DMS53 (cell line): ENCODE measurements around the gene LDLRAD4.

Experiments
- DNase-seq: peaks from one replicate; lab custom pipeline; 2025; lab: John Stamatoyannopoulos, UW

The LDLRAD4 gene

DNA sequence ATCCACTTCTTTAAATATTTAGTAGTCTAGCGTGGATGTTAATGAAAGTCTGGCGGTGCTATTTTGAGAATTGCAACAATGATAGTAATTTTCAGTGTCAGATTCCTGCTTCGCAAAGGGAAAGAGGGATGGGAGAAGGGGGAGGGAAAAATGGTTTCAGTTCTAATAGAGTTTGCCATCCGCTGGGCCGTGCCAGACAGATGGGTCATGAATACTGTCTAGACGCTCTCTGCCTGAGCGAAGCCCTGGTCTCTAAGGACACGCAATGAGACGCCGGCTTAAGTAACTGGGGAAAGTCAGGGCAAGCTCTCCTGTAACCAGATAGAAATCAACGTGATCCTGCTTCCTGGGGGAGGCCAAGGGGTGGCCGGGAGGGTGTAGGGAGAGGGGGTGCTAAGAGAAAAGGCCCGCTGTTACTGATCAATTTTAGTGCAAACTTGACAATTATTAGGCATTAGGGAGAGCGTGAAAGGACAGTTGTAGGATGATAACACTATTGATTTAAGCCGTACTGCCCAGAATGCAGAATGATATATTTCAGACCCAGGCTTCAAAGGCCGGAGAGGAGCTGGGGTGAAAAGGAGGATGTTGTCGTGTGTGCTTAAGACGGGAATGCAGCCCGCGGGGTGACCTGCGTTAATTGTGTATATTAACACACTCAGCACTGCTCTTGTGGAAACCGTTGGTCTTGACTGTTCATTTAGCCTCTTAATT is 229.2 kb downstream of the LDLRAD4 start:
- DNase-seq = no peak

DNA sequence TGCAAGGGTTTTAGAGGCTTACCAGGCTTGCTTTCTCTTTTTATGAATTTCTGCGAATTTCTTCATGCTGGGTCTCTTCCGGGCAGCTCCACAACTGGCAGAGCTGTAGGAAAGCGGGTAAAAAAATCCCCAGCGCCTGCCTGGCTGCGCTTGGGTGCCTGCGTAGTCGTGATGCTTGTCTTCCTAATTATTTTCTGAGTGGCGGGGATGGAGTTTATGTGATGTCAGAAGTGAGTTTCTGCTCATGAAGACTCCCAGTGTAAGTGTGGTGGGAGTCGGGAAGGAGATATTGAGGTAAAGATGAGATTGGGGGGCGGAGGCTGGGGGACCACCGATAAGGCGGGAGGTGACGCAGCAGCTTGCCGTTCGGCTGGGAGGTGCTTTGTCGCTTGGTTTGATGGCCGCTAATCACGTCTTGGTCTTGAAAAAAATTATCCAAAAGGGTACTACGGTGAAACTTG is 229.8 kb downstream of the LDLRAD4 start:
- DNase-seq = no peak

DNA sequence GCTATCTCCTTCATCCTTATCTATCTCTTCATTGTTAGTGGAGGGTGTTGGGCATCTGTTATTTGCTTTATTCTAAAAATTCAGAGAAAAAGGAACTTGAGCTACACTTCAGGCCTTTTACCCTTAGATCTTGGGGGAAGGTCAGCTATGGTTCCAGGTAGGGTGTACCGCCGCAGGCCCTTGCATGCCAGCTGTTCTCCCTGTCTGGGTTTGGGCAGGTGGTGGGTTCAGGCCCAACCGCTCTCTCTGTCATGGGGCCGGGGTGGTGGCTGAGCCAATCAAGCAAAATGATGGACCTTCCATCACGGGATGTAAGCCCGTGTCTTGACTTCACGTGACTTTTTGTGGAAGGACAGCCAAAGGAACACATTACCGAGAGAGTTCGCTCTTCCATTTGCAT is 231.1 kb downstream of the LDLRAD4 start:
- DNase-seq = no peak

DNA sequence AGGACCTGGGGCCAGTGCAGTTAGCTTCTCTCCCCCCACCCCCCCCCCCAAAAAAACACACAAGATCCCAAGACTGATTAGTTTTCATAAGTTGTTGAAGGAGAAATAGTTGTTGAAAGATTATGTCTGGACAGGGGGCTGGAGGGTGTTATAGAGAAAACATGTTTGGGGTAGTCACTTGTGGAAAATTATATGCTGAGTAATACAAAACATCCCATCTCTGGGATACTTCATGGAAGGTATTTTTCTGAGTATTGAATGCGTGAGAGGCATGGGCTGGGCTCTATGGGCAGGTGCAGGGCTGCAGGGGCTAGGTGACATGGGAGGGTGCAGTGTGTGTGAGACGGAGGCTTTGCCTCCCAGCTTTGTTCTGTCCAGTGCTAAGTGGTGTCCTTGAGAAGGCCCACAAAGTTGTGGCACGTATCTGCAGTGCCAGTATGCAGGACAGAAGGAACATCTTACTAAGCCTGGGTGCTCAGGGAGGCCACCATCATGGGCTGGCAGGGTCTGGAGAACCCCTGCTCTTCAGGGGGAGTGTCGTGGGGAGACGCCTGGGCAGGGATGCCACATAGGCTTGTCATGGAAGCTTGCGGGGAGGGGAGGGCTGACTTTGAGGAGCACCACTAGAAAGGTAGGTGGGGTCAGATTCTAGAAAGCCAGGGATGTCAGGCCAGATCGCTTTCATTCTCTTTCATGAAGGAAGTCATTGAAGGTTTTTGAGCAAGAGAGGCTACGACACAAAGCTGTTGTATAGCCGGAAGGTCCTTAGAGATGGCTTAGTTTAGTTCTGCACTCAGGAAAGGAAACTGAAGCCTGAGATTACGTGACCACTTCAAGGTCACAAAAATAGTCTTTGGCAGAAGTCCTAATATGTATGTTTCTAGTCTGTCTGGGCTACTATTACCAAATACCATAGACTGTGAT is 232.0 kb downstream of the LDLRAD4 start:
- DNase-seq = no peak

DNA sequence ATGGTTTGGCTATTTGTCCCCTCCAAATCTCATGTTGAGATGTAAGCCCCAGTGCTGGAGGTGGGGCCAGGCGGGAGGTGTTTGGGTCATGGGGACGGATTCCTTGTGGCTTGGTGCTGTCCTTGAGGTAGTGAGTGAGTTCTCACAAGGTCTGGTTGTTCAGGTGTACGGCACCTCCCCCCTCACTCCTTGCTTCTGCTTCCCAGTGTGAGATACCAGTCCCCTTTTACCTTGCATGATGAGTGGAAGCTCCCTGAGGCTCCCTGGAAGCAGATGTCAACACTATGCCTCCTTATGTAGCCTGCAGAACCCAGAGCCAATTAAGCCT is 232.6 kb downstream of the LDLRAD4 start:
- no peak for DNase-seq

DNA sequence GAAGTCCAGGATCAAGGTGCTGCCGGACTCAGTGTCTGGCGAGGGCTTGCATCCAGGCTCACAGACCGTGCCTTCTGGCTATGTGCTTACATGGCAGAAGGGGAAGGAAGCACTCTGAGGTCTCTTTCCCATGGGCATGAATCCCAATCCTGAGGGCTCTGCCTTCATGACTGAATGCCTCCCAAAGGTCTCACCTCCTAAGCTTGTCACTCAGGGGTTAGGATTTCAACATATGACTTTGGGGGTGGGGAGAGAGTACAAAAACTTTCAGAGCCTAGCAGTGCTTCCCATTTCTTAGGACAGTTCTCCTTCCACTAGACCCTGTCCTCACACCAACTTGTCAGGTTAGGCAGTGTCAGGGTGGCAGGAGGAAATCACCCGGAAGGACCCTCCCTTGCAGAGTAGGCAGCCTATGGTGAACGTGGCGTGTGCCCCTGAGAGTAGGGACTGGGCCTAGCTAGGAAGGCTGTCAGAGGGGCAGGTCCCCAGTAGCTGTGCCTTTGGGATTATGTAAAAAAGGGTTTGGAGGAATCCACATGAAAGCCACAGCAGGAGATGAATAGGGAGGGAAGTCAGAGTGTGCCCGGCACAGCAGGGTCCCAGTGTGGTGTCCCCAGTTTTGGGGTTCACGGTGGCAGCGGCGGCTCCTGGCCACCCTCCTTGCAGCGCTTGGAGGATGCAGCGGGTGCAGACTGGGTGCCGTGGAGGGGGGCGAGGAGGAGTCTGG is 233.3 kb downstream of the LDLRAD4 start:
- DNase-seq = no peak

DNA sequence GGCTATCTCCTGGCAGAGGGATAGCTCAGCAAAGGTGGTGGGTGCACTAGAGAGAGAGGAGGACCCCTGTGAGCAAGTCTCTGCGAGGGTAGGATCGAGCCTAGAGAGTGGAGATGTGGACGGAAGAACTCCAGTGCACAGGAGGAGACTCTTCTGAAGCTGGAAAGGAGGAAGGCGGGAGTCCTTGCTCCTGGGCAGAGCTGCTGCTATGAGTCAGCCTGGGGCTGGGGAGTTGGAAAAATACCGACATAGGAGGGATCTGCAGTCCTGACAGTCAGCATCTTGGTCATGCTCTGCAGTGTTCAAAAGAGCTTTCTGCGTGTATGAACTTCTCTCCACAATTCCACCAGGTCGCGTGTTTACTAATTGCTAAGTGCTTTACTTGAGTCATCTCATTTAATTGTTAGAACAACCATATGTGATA is 233.8 kb downstream of the LDLRAD4 start:
- DNase-seq = no peak

DNA sequence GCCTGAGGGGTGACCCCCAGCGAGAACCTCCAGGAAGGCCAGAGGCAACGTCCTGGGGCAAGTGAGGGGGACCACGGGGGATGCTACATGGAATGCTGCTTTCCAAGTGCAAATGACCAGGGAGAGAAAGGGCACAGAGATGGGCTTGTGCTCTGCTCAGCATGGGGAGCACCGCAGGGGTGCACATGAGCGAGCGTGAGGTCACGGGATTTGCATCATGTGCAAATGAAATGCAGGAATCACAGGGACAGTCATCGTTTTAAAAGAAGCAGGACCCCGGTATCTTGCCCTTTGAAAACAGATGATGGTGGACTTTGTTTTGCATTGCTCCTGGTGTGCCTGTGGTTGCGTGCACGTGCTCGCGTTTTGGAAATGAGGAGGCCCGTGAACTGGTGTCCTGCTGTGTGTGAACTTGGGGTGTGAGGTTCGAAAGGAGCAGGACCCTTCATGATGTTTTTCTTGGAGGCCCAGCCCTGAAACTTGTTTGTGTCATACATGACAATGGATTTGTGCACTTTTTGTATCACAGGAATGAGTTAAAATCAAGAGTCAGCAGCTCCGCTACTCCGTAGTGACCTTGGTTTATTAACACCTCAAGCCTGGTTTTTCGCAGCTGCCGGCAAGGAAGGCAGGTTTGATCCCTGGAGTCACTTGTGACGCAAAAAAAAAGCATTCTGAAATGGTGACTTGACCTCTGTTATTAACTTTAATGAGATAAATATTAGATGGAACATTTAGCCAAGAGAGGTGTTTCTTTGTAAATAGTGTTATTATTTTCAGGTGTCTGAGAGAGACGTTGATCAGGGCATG is 234.5 kb downstream of the LDLRAD4 start:
- no peak for DNase-seq

DNA sequence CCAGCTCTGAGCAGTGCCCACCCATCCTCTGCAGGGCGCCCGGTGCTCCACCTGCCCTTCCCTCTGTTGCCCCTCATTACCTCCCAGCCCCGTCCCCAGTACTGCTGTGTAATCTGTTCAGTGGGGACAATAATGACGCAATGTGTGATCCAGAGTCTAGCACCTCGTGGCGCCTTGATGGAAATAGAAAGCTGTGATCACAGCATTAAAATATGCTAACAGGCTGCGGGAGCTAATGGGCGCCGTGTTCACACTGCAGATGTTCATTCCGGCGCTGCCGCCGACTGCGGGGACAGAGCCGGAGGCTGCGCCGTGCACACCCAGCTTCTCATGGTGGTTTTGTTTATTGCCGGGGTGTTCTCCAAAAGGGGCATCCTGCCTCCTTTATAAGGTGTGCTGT is 235.2 kb downstream of the LDLRAD4 start:
- DNase-seq = no peak

DNA sequence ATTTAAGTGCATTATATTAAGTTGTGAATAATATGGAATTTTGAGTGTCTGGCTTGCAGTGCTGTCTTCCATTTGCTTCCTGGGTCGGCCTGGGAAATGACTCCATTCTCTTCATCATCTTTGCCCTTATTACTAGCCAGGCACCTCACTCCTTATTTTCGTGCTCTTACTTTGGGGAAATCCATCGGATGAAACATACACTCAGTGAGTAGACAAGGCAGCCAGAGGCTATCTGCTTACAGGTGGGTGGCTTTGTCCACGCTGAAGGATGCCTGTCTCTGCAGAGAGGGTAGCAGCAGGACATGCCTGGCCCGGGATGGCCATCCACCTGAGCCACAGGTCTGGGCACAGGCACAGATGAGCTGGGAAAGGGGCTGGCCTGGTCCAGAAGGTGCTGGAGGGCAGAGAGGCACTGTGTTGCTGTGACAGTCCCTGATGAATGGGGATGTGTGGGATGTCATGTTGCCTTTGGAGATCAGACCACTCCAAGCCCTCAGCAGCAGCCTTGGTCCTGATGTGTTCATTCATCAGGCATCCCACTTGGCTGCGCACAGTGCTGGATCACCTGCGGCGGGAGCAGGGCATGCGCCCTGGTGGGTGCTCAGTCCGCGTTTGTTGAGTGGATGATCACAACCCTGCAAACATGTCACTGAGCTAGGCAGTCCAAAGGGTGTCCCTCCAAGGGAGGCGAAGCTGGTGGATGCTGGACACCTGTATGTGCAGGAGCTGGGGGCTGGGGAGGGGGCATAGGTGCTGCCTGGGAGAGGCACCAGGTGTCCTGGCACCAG is 236.0 kb downstream of the LDLRAD4 start:
- no peak for DNase-seq

DNA sequence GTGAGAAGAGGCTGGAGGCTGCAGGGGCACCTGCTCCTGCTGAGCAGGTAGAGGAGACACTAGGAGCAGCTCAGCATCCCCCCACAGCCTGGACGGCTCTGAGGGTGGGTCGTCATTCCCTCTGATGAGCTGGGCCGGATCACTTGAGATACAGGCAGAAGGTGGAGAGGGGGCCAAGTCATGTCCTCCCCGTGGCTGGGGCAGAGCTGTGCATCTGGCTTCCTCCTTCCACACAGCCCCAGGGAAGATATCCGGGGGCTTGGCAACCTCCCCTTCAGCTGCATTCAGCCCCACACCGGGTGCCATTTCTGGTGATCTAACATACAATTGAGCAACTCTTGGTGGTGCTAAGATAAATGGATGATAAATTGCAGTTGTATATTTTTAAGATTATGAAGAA is 236.9 kb downstream of the LDLRAD4 start:
- no peak for DNase-seq

DNA sequence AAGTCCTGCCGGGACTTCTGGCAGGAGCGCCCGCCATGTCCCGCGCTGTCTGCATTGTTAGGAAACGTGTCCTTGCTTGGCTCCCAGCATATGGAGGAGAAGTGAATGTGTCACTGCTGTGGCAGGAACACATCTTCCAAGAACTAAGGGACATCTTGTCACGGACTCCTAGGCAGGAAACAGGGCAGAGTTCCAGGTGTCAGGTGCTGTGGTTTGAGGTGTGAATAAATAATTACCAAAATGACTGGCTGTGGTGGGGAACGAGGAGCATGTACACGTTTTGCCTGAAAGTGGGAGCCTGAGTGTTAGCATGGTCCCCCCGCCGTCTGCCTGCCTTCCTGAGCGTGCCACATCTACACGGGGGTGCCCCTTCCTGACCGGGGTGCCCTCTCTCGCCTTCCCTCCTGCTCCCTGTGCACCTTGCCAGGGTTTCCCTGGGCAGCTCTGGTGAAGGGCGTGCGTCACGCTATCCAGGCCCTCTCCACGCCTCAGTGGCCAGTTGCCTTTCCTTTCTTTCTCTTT is 237.5 kb downstream of the LDLRAD4 start:
- no peak for DNase-seq

DNA sequence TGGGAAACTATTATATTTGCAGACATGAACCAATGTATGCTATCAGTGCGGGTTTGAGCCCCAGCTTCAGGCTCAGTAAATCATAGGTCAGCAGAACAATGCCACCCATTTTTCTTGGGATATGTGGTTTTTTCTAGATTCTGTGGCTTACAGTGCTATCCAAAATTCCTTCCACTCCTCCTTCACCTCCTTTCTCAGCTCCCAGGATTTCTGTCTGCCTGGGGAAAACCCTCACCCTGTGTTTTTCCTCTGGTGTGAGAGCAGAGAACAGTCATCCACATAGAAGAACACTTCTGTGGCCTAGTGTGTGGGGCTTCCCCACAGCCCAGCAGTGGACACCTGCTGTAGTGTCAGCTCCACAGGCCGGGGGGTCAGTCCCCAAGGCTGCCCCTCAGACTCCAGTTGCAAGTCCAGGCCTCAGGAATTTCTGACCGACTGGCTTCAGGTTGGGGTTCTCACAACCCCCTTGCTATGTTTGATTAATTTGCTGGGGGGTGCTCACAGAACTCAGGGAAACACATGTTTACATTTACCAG is 238.2 kb downstream of the LDLRAD4 start:
- no peak for DNase-seq

DNA sequence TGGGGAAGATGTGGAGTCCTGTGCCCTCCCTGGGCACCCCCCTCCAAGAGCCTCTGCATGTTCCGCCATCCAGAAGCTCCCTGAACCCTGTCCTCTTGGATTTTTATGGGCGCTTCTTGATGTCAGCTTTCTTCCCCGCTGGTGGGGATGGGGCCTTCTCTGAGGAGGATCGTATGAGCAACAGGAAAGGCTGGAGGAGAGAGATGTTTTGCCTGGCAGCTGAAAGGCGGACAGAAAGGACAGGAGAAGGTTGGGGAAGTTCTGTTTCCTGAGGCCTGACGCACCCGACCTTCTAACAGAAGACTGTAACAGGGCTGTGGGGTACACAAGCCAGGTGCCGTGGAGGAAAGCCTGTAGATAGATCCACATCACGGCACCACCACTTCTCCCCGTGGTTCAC is 238.8 kb downstream of the LDLRAD4 start:
- no peak for DNase-seq

DNA sequence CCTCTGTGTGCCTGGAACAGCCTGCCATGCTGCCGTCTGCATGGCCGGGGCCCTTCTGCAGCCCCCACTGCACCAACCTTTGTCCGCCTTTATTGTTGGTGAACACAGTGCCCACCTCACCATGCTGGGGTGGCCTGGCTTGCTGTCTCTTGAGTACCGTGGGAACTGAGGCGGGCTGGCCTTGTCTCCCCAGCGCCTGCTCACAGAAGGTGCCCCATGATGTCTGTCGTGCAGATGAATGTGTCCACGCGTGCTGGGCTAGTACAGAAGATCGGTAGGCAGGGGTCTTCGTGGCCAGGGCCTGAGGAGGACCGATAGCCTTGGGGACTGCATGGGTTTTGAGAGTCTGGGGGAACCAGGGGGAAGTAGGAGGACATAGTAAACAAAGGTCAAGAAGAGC is 242.4 kb downstream of the LDLRAD4 start:
- DNase-seq = no peak

DNA sequence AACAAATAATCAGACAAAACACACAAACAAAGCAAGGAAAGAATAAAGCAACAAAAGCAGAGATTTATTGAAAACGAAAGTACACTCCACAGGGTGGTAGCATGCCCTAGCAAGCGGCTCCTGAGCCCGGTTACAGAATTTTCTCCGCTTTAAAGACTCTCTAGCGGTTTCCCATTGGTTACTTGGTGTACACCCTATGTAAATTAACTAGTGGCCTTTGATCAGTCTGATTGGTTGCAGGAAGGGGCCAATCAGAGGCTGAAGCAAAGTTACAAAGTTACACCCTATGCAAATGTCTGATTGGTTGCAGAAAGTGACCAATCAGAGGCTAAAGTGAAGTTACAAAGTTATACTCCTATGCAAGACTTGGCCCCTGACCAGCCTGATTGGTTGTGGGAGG is 242.9 kb downstream of the LDLRAD4 start:
- no peak for DNase-seq

DNA sequence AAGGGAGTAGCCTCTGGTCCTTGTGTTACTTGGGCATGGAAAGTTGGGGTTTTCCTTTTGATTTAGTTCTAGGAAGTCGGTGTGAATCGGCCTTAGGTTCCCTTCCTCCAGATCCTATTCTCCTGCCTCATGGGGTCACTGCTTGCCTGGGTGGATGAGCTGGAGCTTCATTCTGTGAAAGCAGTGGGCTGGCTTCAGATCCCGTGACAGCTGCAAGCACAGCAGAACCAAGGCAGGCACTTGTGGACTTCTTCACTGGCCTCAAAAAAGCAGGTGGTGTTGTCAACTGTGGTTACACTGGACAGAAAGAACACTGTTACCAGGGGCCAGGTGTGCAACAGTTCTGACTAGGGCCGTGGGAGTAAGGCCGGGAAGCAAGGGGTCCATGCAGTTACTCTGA is 243.4 kb downstream of the LDLRAD4 start:
- DNase-seq = no peak

DNA sequence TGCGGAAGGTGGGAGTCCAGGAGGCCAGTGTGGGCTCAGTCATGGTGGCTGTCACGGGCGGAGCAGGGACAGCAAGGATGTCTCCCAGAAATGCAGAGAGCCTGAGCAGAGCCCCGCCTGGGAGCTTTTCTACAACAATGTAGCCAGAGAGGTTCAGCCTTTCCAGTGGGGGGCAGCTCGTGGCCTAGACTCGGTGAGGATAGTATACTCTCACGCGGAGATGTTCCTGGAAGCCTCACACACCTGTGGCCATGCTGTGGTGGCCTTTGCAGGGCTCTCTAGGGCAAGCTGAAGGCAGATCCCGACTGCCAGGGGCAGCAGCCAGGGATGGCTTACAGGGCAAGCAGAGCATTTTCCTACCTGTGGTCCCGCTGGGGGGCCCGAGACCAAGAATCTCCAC is 244.1 kb downstream of the LDLRAD4 start:
- no peak for DNase-seq

DNA sequence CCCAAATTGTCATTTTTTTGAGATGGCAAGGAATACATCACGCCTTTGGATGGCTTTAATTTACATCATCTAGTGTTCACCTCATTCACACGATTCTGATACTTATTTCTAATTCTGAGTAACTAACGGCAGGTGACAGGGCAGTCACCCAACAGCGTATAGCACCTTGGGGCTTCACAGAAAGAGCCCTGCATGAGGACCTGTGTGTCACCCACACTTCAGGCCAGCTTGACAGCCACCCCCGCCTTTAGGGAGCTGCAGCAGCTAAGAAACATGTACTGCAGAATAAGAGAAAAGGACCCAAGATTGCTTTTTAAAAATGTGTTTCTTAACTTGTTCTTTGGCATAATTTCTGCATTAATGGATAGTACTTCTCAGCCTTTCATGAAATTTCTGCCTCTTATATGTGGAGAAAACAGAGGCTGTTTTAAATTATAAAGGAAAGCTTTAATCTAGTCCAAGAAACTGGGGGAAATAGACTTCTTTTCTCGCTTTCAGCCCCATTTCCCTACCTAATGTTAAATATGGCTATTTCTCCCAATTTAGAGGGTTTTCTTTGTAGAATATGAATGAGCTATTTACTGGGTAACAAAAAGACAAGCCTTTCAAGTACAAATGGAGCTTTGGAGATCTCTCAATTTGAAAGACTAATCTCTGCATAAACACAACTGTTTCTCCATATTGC is 245.1 kb downstream of the LDLRAD4 start:
- DNase-seq = no peak
